T-helper 2 cell treated with Interferon-gamma antibody and Interleukin-4, amounts not matched to agents 5 μg/mL and 100 μg/mL, for 36 hours (primary cell): ENCODE measurements around the gene POU5F2.

Experiments
- DNase-seq: peaks from one replicate; pipeline ENCODE4 v3.0.0; 2021; ENCODE audit warnings: low spot score
- H3K27ac Mint-ChIP-seq: one replicate; pipeline ENCODE4 v1.8.0; 2021; ENCODE audit warnings: mild to moderate bottlenecking, mixed read lengths
- H3K27me3 Mint-ChIP-seq: one replicate; pipeline ENCODE4 v1.8.0; 2021; ENCODE audit warnings: low read depth, mixed read lengths
- H3K36me3 Mint-ChIP-seq: one replicate; pipeline ENCODE4 v1.8.0; 2021; ENCODE audit warnings: low read depth, mixed read lengths
- H3K4me1 Mint-ChIP-seq: one replicate; pipeline ENCODE4 v1.8.0; 2021; ENCODE audit warnings: low read depth, mixed read lengths
- H3K4me3 Mint-ChIP-seq: one replicate; pipeline ENCODE4 v1.8.0; 2022; ENCODE audit warnings: mild to moderate bottlenecking, moderate library complexity, mixed read lengths
- H3K9me3 Mint-ChIP-seq: one replicate; pipeline ENCODE4 v1.8.0; 2021; ENCODE audit warnings: mixed read lengths

The POU5F2 gene

GRCh38 chr5:93741136-93741811 lies at the start of gene POU5F2:
TSS of gene POU5F2 (minus strand) at chr5:93741600. CDS start at chr5:93741563, 37 bp downstream.
- Mint-ChIP-seq H3K4me3 (no peak within 1 kb of the TSS), H3K27ac (no peak within 1 kb of the TSS), H3K27me3 (no peaks in the 10 kb centered on the region), H3K36me3 (no peaks in the 10 kb centered on the region), H3K9me3 (peaks cover 5% of the 10 kb centered on the region), H3K4me1 (no peaks in the 10 kb centered on the region)
- no peak for DNase-seq

- no peak for DNase-seq
- H3K4me3 Mint-ChIP-seq, result no peak overlapping the region
- no peaks in the 10 kb centered on the region for H3K4me1 Mint-ChIP-seq
- H3K9me3 Mint-ChIP-seq, result no peaks in the 10 kb centered on the region
- peaks cover 3% of the 10 kb centered on the region for H3K36me3 Mint-ChIP-seq
- H3K27me3 Mint-ChIP-seq, result no peaks in the 10 kb centered on the region
- H3K27ac Mint-ChIP-seq, result no peak overlapping the region
These were observed 49.0 kb upstream of the POU5F2 start for GRCh38 chr5:93790401-93790800.

GRCh38 chr5:93789173-93790067 lies 48.0 kb upstream of the POU5F2 start:
- Mint-ChIP-seq H3K27ac (no peak overlapping the region), H3K27me3 (no peaks in the 10 kb centered on the region), H3K4me1 (no peaks in the 10 kb centered on the region), H3K36me3 (peaks cover 3% of the 10 kb centered on the region), H3K4me3 (no peak overlapping the region), H3K9me3 (no peaks in the 10 kb centered on the region)
- no peak for DNase-seq

- Mint-ChIP-seq H3K27ac (no peak overlapping the region), H3K9me3 (no peaks in the 10 kb centered on the region), H3K27me3 (no peaks in the 10 kb centered on the region), H3K4me3 (no peak overlapping the region), H3K4me1 (no peaks in the 10 kb centered on the region), H3K36me3 (no peaks in the 10 kb centered on the region)
- DNase-seq, result no peak
These were observed 46.2 kb upstream of the POU5F2 start for GRCh38 chr5:93787598-93787997.

- Mint-ChIP-seq H3K36me3 (peaks cover 5% of the 10 kb centered on the region), H3K4me1 (no peaks in the 10 kb centered on the region), H3K9me3 (no peaks in the 10 kb centered on the region), H3K4me3 (no peak overlapping the region), H3K27ac (no peak overlapping the region), H3K27me3 (no peaks in the 10 kb centered on the region)
- DNase-seq, result no peak
These were observed 44.1 kb upstream of the POU5F2 start for GRCh38 chr5:93785475-93785874.

GRCh38 chr5:93782978-93783377 lies 41.6 kb upstream of the POU5F2 start:
- Mint-ChIP-seq H3K9me3 (no peaks in the 10 kb centered on the region), H3K27ac (no peak overlapping the region), H3K4me1 (no peaks in the 10 kb centered on the region), H3K27me3 (no peaks in the 10 kb centered on the region), H3K4me3 (no peak overlapping the region), H3K36me3 (peaks cover 5% of the 10 kb centered on the region)
- DNase-seq, result no peak

- Mint-ChIP-seq H3K9me3 (no peaks in the 10 kb centered on the region), H3K27ac (no peak overlapping the region), H3K36me3 (peaks cover 11% of the 10 kb centered on the region), H3K4me1 (no peaks in the 10 kb centered on the region), H3K4me3 (no peak overlapping the region), H3K27me3 (no peaks in the 10 kb centered on the region)
- no peak for DNase-seq
These were observed 36.2 kb upstream of the POU5F2 start for GRCh38 chr5:93777620-93778019.

- H3K9me3 Mint-ChIP-seq, result peaks cover 16% of the 10 kb centered on the region
- H3K4me3 Mint-ChIP-seq, result no peak overlapping the region
- H3K27ac Mint-ChIP-seq, result no peak overlapping the region
- H3K27me3 Mint-ChIP-seq, result no peaks in the 10 kb centered on the region
- peaks cover 6% of the 10 kb centered on the region for H3K4me1 Mint-ChIP-seq
- peaks cover 7% of the 10 kb centered on the region for H3K36me3 Mint-ChIP-seq
- DNase-seq, result no peak
These were observed 15.0 kb upstream of the POU5F2 start for GRCh38 chr5:93756372-93756771.

GRCh38 chr5:93755716-93756115 lies 14.3 kb upstream of the POU5F2 start:
- H3K9me3 Mint-ChIP-seq, result peaks cover 13% of the 10 kb centered on the region
- no peak overlapping the region for H3K27ac Mint-ChIP-seq
- no peak overlapping the region for H3K4me3 Mint-ChIP-seq
- H3K27me3 Mint-ChIP-seq, result no peaks in the 10 kb centered on the region
- peaks cover 6% of the 10 kb centered on the region for H3K4me1 Mint-ChIP-seq
- H3K36me3 Mint-ChIP-seq, result peaks cover 7% of the 10 kb centered on the region
- DNase-seq, result no peak

GRCh38 chr5:93748875-93749397 lies 7.5 kb upstream of the POU5F2 start:
- Mint-ChIP-seq H3K4me1 (peaks cover 8% of the 10 kb centered on the region), H3K36me3 (no peaks in the 10 kb centered on the region), H3K27ac (no peak overlapping the region), H3K27me3 (no peaks in the 10 kb centered on the region), H3K9me3 (no peaks in the 10 kb centered on the region), H3K4me3 (no peak overlapping the region)
- no peak for DNase-seq

- DNase-seq, result no peak
- H3K27me3 Mint-ChIP-seq, result no peaks in the 10 kb centered on the region
- no peak overlapping the region for H3K4me3 Mint-ChIP-seq
- H3K27ac Mint-ChIP-seq, result no peak overlapping the region
- H3K9me3 Mint-ChIP-seq, result no peaks in the 10 kb centered on the region
- no peaks in the 10 kb centered on the region for H3K36me3 Mint-ChIP-seq
- peaks cover 5% of the 10 kb centered on the region for H3K4me1 Mint-ChIP-seq
These were observed 5.1 kb upstream of the POU5F2 start for GRCh38 chr5:93746406-93747056.

- no peak overlapping the region for H3K4me3 Mint-ChIP-seq
- H3K4me1 Mint-ChIP-seq, result no peaks in the 10 kb centered on the region
- H3K9me3 Mint-ChIP-seq, result peaks cover 5% of the 10 kb centered on the region
- no peak for DNase-seq
- no peaks in the 10 kb centered on the region for H3K36me3 Mint-ChIP-seq
- no peaks in the 10 kb centered on the region for H3K27me3 Mint-ChIP-seq
- no peak overlapping the region for H3K27ac Mint-ChIP-seq
These were observed 5.1 kb downstream of the POU5F2 start for GRCh38 chr5:93736284-93736683.

- Mint-ChIP-seq H3K36me3 (no peaks in the 10 kb centered on the region), H3K4me3 (no peak overlapping the region), H3K27ac (no peak overlapping the region), H3K27me3 (no peaks in the 10 kb centered on the region), H3K9me3 (peaks cover 5% of the 10 kb centered on the region), H3K4me1 (no peaks in the 10 kb centered on the region)
- DNase-seq, result no peak
These were observed 6.0 kb downstream of the POU5F2 start for GRCh38 chr5:93735378-93735777.

GRCh38 chr5:93731987-93732386 lies 9.4 kb downstream of the POU5F2 start:
- H3K4me3 Mint-ChIP-seq, result no peak overlapping the region
- no peak for DNase-seq
- no peaks in the 10 kb centered on the region for H3K9me3 Mint-ChIP-seq
- H3K27ac Mint-ChIP-seq, result no peak overlapping the region
- H3K27me3 Mint-ChIP-seq, result no peaks in the 10 kb centered on the region
- H3K36me3 Mint-ChIP-seq, result no peaks in the 10 kb centered on the region
- no peaks in the 10 kb centered on the region for H3K4me1 Mint-ChIP-seq
